Sigmoid colon (tissue), 7 donors: ENCODE data around the gene MARCO. TPM values are rescaled to one million over a fixed set of nuclear protein-coding genes. Genes with fewer than 3 reads are reported as not detected.
"Not testable (repeated sequence)": the region's sequence is repeated elsewhere in the genome, so short reads cannot be mapped to it uniquely, and the experiment has no call there.

Experiments
- DNase-seq: peaks from one replicate; pipeline ENCODE4 v3.0.0-alpha.2; 2019
- H3K27ac ChIP-seq, 4 donors: fragments of 200-600 bp; sonication (generic); one replicate each; pipeline ENCODE4 v1.5.1; 2016 to 2019; ENCODE audit warnings: mild to moderate bottlenecking in 1 of 4
- H3K27me3 ChIP-seq, 3 donors: fragments of 200-600 bp; sonication (generic); one replicate each; pipeline ENCODE4 v1.5.1; 2019; ENCODE audit warnings: mild to moderate bottlenecking in 1 of 3
- H3K36me3 ChIP-seq, 4 donors: fragments of 200-600 bp; sonication (generic); one replicate each; pipeline ENCODE4 v1.5.1; 2016 to 2019
- H3K4me1 ChIP-seq, 4 donors: fragments of 200-600 bp; sonication (generic); one replicate each; pipeline ENCODE4 v1.5.1; 2017 to 2019
- H3K4me3 ChIP-seq, 4 donors: fragments of 200-600 bp; sonication (generic); one replicate each; pipeline ENCODE4 v1.5.1; 2017 to 2019; ENCODE audit warnings: mild to moderate bottlenecking in 2 of 4, moderate library complexity in 1 of 4
- H3K9me3 ChIP-seq, 4 donors: fragments of 200-600 bp in 3 of 4; sonication (generic) in 3 of 4; one replicate each; pipeline versions ENCODE4 v1.5.1 to v1.6.1; 2013 to 2019
- EP300 ChIP-seq, 4 donors: sonication (generic); formaldehyde crosslinking; IDR thresholded peaks; one replicate each; pipeline ENCODE4 v1.6.1; 2017; ENCODE audit warnings: antibody characterized with exemption in 4 of 4
- POLR2A ChIP-seq, 2 donors: fragments of 450-650 bp; IDR thresholded peaks; one replicate each; pipeline ENCODE4 v1.6.1; 2016; ENCODE audit warnings: antibody characterized with exemption in 2 of 2, mild to moderate bottlenecking in 2 of 2, moderate library complexity in 2 of 2
- POLR2AphosphoS5 ChIP-seq, 4 donors: sonication (generic); formaldehyde crosslinking; IDR thresholded peaks; one replicate each; pipeline ENCODE4 v1.6.1; 2017; ENCODE audit warnings: antibody characterized with exemption in 4 of 4
- WGBS, 2 donors: extraction: QIAGEN DNeasy Blood & Tissue Kit; methylation state at CpG; one replicate each; pipeline ENCODE4 v1.1.7; 2013; 5-methylcytosine and 5-hydroxymethylcytosine counted together
- intact Hi-C: fragments of 100-400 bp; cut with DNase I; formaldehyde crosslinking; loops from one replicate; pipeline ENCODE4 v1.15.1; 2023
- polyA plus RNA-seq, 3 donors: library from polyadenylated mRNA; stranded (reverse); fragments of 200-250 nt; gene quantifications; one replicate each; pipeline ENCODE4 v1.2.3, GENCODE V29; 2013
- total RNA-seq, 4 donors: library from RNA; depleted of rRNA; stranded (reverse); fragments of >200 nt; gene quantifications; one replicate each; pipeline ENCODE4 v1.1.0, GENCODE V29; 2016
- TF ChIP-seq, protein P1 (sequence below), 4 experiments: fragments of 450-650 bp in 3 of 4; fragments of 200-600 bp in 1 of 4; IDR thresholded peaks; one replicate each; pipeline ENCODE4 v1.5.1; 2016 to 2019; ENCODE audit warnings: antibody characterized with exemption in 4 of 4, mild to moderate bottlenecking in 3 of 4, moderate library complexity in 2 of 4
- donor health status: healthy with polysubstance abuse.
- donor health status: Bipolar disorder and iron deficiency.
- donor health status: healthy.

The MARCO gene
- total and polyA plus RNA-seq, 7 donors, result 3.3 to 18.7 (median 10.6) TPM; not detected in 1

DNA sequence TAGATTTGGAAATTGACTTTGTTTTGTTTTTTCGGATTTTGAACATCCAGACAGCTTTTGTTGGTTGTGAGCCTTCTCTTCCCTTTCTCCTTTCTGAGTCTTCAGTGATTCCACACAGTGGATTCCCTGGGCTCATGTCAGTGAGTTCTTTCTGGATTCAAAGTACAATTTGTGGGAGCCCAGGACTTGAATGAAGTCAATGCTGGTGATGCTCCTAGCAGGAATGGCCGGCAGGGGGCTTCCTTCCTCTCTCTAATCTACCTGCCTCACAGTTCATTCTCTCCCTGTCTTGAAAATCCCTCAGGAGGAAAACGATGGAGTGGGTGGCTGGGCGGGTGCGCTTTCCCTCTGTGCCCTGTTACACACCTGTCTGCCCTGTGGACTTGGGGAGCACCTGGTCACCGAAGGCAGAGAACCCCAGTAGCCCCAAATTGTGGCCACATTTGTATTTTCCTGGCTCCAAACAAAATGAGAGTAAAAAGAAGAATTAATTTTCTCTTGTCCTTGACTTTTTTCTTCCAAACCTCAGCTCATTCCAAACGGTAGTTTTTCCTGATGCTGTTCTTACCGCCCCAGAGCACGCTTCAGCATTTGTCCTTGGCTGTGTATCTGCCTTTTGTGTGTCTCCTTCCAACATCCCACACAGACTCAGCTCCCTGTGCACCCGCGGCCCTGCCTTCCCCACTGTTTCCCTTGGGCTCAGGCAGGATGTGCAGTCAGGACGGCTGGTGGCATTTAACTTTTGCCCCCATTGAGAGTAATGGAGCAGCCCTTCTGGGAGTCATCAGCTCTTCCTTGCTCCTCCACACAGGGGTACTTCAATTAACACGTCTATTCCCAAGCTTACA, 86.6 kb downstream of the MARCO start:
- Histone ChIP-seq H3K27me3 (peaks cover 0 to 5% (median 0%) of the 10 kb centered on the region in 3 donors), H3K27ac (no peak overlapping the region), H3K4me3 (no peak overlapping the region), H3K4me1 (no peaks in the 10 kb centered on the region), H3K36me3 (no peaks in the 10 kb centered on the region), H3K9me3 (peaks cover 0 to 1% (median 0%) of the 10 kb centered on the region in 4 donors)
- intact Hi-C loops, result no loop called here
- DNase-seq, result no peak
- WGBS, 2 donors, result 64 to 66% methylated on average over 13 of the region's 13 CpGs
- TF ChIP-seq POLR2A (IDR thresholded peaks at IDR 0.05) (no peak), POLR2AphosphoS5 (IDR thresholded peaks at IDR 0.05) (no peak), EP300 (IDR thresholded peaks at IDR 0.05) (no peak)
- TF ChIP-seq, protein P1, sequence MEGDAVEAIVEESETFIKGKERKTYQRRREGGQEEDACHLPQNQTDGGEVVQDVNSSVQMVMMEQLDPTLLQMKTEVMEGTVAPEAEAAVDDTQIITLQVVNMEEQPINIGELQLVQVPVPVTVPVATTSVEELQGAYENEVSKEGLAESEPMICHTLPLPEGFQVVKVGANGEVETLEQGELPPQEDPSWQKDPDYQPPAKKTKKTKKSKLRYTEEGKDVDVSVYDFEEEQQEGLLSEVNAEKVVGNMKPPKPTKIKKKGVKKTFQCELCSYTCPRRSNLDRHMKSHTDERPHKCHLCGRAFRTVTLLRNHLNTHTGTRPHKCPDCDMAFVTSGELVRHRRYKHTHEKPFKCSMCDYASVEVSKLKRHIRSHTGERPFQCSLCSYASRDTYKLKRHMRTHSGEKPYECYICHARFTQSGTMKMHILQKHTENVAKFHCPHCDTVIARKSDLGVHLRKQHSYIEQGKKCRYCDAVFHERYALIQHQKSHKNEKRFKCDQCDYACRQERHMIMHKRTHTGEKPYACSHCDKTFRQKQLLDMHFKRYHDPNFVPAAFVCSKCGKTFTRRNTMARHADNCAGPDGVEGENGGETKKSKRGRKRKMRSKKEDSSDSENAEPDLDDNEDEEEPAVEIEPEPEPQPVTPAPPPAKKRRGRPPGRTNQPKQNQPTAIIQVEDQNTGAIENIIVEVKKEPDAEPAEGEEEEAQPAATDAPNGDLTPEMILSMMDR (IDR thresholded peaks at IDR 0.05), result no peak

DNA sequence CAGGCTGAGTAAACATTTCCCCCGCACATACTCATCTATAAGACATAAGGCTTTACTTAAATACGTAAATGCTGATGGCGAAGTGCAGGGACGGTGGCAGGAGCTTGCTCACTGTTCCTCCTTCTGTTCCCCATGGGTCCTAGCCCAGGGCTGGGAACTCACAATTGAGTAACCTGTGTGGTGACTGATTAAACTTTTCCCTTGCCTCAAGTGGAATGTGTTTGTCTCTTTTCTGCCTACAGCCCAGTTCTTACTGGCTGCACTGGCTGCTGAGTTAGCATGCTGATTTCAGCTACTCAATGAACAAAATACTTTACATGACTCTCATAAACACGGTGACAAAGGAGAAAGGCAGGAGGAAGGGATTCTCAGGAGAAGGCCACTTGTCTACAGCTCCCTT, 87.3 kb downstream of the MARCO start:
- 79 to 85% methylated on average over 5 of the region's 5 CpGs for WGBS, 2 donors
- intact Hi-C loops, result no loop called here
- Histone ChIP-seq H3K36me3 (no peaks in the 10 kb centered on the region), H3K27me3 (peaks cover 0 to 5% (median 0%) of the 10 kb centered on the region in 3 donors), H3K9me3 (peaks cover 0 to 4% (median 0%) of the 10 kb centered on the region in 4 donors), H3K4me3 (no peak overlapping the region), H3K27ac (no peak overlapping the region), H3K4me1 (no peaks in the 10 kb centered on the region)
- TF ChIP-seq, protein P1 (IDR thresholded peaks at IDR 0.05), result no peak
- TF ChIP-seq EP300 (IDR thresholded peaks at IDR 0.05), result no peak
- TF ChIP-seq POLR2A (IDR thresholded peaks at IDR 0.05), result no peak
- TF ChIP-seq POLR2AphosphoS5 (IDR thresholded peaks at IDR 0.05), result no peak
- no peak for DNase-seq

DNA sequence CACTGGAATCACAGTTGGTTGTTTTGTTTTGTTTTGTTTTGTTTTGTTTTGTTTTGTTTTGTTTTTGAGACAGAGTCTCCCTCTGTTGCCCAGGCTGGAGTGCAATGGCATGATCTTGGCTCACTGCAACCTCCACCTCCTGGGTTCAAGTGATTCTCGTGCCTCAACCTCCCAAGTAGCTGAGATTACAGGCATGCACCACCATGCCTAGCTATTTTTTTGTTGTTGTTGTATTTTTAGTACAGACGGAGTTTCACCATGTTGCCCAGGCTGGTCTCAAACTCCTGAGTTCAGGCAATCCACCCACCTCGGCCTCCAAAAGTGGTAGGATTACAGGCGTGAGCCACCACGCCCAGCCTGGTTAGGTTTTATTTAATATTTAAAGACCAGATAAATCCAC, 95.9 kb downstream of the MARCO start:
- H3K27ac ChIP-seq, H3K9me3 ChIP-seq, H3K36me3 ChIP-seq, H3K4me1 ChIP-seq, DNase-seq, H3K27me3 ChIP-seq, intact Hi-C loops, H3K4me3 ChIP-seq: not testable (repeated sequence)
- WGBS, 2 donors, result 42 to 72% methylated on average over 5 of the region's 5 CpGs

DNA sequence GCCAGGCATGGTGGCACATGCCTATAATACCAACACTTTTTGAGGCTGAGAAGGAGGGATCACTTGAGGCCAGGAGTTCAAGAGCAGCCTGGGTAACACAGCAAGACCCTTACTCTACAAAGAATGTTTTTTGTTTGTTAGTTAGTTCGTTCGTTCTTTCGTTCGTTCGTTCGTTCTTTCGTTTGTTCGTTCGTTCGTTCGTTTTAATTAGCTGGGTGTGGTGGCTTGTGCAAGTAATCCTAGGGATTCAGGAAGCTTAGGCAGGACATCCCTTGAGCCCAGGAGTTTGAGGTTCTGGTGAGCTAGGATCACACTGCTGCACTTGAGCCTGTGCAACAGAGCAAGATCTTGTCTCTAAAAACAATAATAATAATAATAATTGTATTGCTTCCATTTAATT, 98.7 kb downstream of the MARCO start:
- no peak for DNase-seq
- WGBS, 2 donors, result 74 to 89% methylated on average over 11 of the region's 11 CpGs
- H3K4me1 ChIP-seq, result no peaks in the 10 kb centered on the region
- H3K4me3 ChIP-seq, result no peak overlapping the region
- TF ChIP-seq POLR2AphosphoS5 (IDR thresholded peaks at IDR 0.05) (no peak), EP300 (IDR thresholded peaks at IDR 0.05) (no peak)
- H3K27ac ChIP-seq, result no peak overlapping the region
- no peaks in the 10 kb centered on the region for H3K9me3 ChIP-seq
- intact Hi-C loops, result no loop called here
- H3K27me3 ChIP-seq, result no peaks in the 10 kb centered on the region
- H3K36me3 ChIP-seq, result no peaks in the 10 kb centered on the region

Other genes with a start within 250 kb of the MARCO start
- not detected for gene EN1, start 94.5 kb upstream of the MARCO start, total RNA-seq
- gene EN1, start 94.5 kb upstream of the MARCO start, polyA plus RNA-seq, result not detected
- gene C1QL2, start 216.6 kb downstream of the MARCO start, total RNA-seq, result not detected
- gene C1QL2, start 216.6 kb downstream of the MARCO start, polyA plus RNA-seq, result not detected